ENCODE data around the gene PDXK. TPM values are rescaled to one million over a fixed set of nuclear protein-coding genes. Genes with fewer than 3 reads are reported as not detected.
"Not testable (repeated sequence)": the region's sequence is repeated elsewhere in the genome, so short reads cannot be mapped to it uniquely, and the experiment has no call there.

The PDXK gene
- total RNA-seq, 1 experiment from 2014 or later: 210 TPM

- no TSS peak for BruUV-seq (replicated peaks)
- Mint-ChIP-seq H3K9me3 (ENCODE audit: unreplicated experiment) (no peaks in the 10 kb centered on the region), H3K27ac (ENCODE audit: low read depth, unreplicated experiment) (no peak overlapping the region), H3K27me3 (ENCODE audit: insufficient read depth, unreplicated experiment) (no peaks in the 10 kb centered on the region), H3K36me3 (ENCODE audit: insufficient read depth, unreplicated experiment) (peaks cover 36% of the 10 kb centered on the region), H3K4me3 (ENCODE audit: unreplicated experiment) (no peak overlapping the region), H3K4me1 (ENCODE audit: insufficient read depth, unreplicated experiment) (peaks cover 11% of the 10 kb centered on the region)
- peak; percentile 39 for DNase-seq (ENCODE audit: unreplicated experiment)
- intact Hi-C loops (cut with micrococcal nuclease): no loop called here
- no peak for TF ChIP-seq CTCF (IDR thresholded peaks at IDR 0.05; ENCODE audit: unreplicated experiment)
- POLR2A ChIA-PET: interaction anchor here (0.6 to 1.2 kb wide), 3 partner anchors 13 to 805 kb away, joined by 4 read pairs; partner anchors contain the start of gene NDUFV3
- CTCF ChIA-PET: no interaction called here
These were observed 20.9 kb upstream of the PDXK start for GRCh38 chr21:43697758-43698643.

DNA sequence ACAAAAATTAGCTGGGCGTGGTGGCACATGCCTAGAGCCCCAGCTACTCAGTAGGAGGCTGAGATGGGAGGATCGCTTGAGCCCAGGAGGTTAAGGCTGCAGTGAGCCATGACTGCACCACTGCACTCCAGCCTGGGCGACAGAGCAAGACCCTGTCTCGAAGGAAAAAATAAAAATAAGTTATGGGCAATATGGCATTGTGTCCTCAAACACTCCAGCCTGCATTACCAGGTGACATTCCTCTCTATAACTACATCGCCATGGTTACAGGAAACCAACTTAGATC, 19.5 kb upstream of the PDXK start:
- peaks cover 22% of the 10 kb centered on the region for H3K36me3 Mint-ChIP-seq (ENCODE audit: insufficient read depth, unreplicated experiment)
- H3K9me3 Mint-ChIP-seq (ENCODE audit: unreplicated experiment); H3K27me3 Mint-ChIP-seq (ENCODE audit: insufficient read depth, unreplicated experiment); BruUV-seq (replicated peaks); DNase-seq (ENCODE audit: unreplicated experiment); H3K4me3 Mint-ChIP-seq (ENCODE audit: unreplicated experiment); CTCF ChIA-PET; intact Hi-C loops (cut with micrococcal nuclease); H3K27ac Mint-ChIP-seq (ENCODE audit: low read depth, unreplicated experiment): not testable (repeated sequence)
- H3K4me1 Mint-ChIP-seq (ENCODE audit: insufficient read depth, unreplicated experiment): peaks cover 11% of the 10 kb centered on the region
- POLR2A ChIA-PET: interaction anchor here (0.7 to 1.1 kb wide), 2 partner anchors 29 to 32 kb away, joined by 3 to 4 read pairs; no protein-coding TSS in a partner anchor

- DNase-seq (ENCODE audit: unreplicated experiment): no peak
- no peak for TF ChIP-seq CTCF (IDR thresholded peaks at IDR 0.05; ENCODE audit: unreplicated experiment)
- H3K36me3 Mint-ChIP-seq (ENCODE audit: insufficient read depth, unreplicated experiment): peaks cover 17% of the 10 kb centered on the region
- H3K9me3 Mint-ChIP-seq (ENCODE audit: unreplicated experiment): no peaks in the 10 kb centered on the region
- intact Hi-C loops (cut with micrococcal nuclease): no loop called here
- no peaks in the 10 kb centered on the region for H3K27me3 Mint-ChIP-seq (ENCODE audit: insufficient read depth, unreplicated experiment)
- ChIA-PET CTCF (interaction anchor here (0.8 kb wide), 1 partner anchor 10 kb away, joined by 3 read pairs; no protein-coding TSS in a partner anchor), POLR2A (interaction anchor here (0.5 to 1.1 kb wide), 5 partner anchors 28 to 503 kb away, joined by 3 to 4 read pairs (median 3); no protein-coding TSS in a partner anchor)
- BruUV-seq (replicated peaks): no TSS peak
- no peak overlapping the region for H3K4me3 Mint-ChIP-seq (ENCODE audit: unreplicated experiment)
- no peak overlapping the region for H3K27ac Mint-ChIP-seq (ENCODE audit: low read depth, unreplicated experiment)
- peaks cover 11% of the 10 kb centered on the region for H3K4me1 Mint-ChIP-seq (ENCODE audit: insufficient read depth, unreplicated experiment)
These were observed 18.9 kb upstream of the PDXK start for GRCh38 chr21:43699933-43700599.

DNA sequence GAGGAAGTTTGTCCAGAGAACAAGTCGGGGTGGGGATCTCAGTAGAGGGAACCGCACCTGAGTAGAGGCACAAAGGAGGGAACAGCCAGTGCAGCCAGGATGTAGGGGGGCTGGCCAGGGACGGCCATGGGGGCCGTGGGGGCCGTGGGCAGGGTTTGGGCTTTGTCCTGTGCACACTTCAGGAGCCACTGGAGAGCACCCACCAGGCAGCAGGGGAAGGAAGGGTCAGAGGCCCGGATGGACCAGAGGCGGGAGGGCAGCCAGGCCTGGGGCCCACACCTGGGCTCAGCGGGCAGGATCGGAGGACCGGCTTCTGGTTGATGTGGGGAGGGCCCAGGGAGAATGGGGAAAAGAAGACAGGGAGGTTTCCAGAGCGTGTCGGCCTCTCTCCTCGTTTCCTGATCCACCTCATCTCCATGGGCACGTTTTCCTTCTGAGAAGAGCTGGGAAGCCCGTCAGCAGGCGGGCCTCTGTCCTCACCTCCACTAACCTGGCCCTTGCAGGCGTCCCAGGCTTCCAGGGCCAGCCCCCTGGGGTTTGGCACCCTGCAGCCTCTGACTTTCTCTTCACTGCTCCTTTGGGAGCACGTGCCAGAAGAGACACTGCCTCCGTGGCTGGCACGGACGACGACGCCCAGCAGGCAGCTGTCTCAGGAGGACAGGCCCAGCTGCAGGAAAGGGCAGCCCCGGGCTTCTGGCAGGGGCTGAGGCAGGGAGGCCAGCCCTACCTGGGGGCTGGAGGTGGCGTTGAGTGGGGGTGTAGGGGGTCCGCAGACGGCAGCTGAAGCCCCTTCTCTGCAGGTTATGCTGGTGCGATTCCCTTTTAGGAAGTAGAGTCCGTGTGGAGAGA, 16.8 kb upstream of the PDXK start:
- no TSS peak for BruUV-seq (replicated peaks)
- H3K9me3 Mint-ChIP-seq (ENCODE audit: unreplicated experiment): no peaks in the 10 kb centered on the region
- POLR2A ChIA-PET: interaction anchor here (0.8 to 1.7 kb wide), 2 partner anchors 8 to 27 kb away, joined by 4 to 5 read pairs; no protein-coding TSS in a partner anchor
- CTCF ChIA-PET: interaction anchor here (0.9 kb wide), 1 partner anchor 21 kb away, joined by 4 read pairs; no protein-coding TSS in a partner anchor
- no peak overlapping the region for H3K4me3 Mint-ChIP-seq (ENCODE audit: unreplicated experiment)
- DNase-seq (ENCODE audit: unreplicated experiment): no peak
- TF ChIP-seq CTCF (IDR thresholded peaks at IDR 0.05; ENCODE audit: unreplicated experiment): no peak
- intact Hi-C loops (cut with micrococcal nuclease): no loop called here
- H3K36me3 Mint-ChIP-seq (ENCODE audit: insufficient read depth, unreplicated experiment): no peaks in the 10 kb centered on the region
- H3K4me1 Mint-ChIP-seq (ENCODE audit: insufficient read depth, unreplicated experiment): peaks cover 11% of the 10 kb centered on the region
- no peak overlapping the region for H3K27ac Mint-ChIP-seq (ENCODE audit: low read depth, unreplicated experiment)
- H3K27me3 Mint-ChIP-seq (ENCODE audit: insufficient read depth, unreplicated experiment): no peaks in the 10 kb centered on the region
